Posterior vena cava (tissue), 2 donors: ENCODE measurements around the gene GALNT9. TPM values are rescaled to one million over a fixed set of nuclear protein-coding genes. Genes with fewer than 3 reads are reported as not detected.
A peak's percentile ranks its signal among the peaks of the same experiment; 100 is the strongest.

Experiments used
- DNase-seq: peaks from one replicate; pipeline ENCODE4 v3.0.0-alpha.2; 2020; ENCODE audit warnings: low spot score
- intact Hi-C, 2 donors: fragments of 100-400 bp; cut with DNase I; formaldehyde crosslinking; loops; one replicate each; pipeline versions ENCODE4 v1.14.1 to v1.14.2; 2022 to 2023
- total RNA-seq, 2 donors: library from RNA; stranded (reverse); fragmentation: NEBNext Ultra II Directional; extraction: Animal tissue kit (Norgen Biotek cat#: 25700); gene quantifications; one replicate each; pipeline ENCODE4 v1.2.1, GENCODE V29; 2021
- donor health status: DM: yes; HTN: yes; CAD: no.
- donor health status: DM: yes; HTN: yes; CAD: no.

GALNT9 gene
- total RNA-seq, 2 donors from 2014 or later = not detected

- intact Hi-C loops = no loop called here
- DNase-seq = no peak
Observed at GRCh38 chr12:132333766-132334165, 4.4 kb upstream of the GALNT9 start.

- no peak for DNase-seq
- intact Hi-C loops = no loop called here
Observed at GRCh38 chr12:132333273-132333672, 3.9 kb upstream of the GALNT9 start.

GRCh38 chr12:132330549-132330881 lies 1.1 kb upstream of the GALNT9 start:
- no peak for DNase-seq
- intact Hi-C loops = no loop called here

- intact Hi-C loops = no loop called here
- no peak for DNase-seq
Observed at GRCh38 chr12:132329720-132330548, 545 bp upstream of the GALNT9 start.

DNA sequence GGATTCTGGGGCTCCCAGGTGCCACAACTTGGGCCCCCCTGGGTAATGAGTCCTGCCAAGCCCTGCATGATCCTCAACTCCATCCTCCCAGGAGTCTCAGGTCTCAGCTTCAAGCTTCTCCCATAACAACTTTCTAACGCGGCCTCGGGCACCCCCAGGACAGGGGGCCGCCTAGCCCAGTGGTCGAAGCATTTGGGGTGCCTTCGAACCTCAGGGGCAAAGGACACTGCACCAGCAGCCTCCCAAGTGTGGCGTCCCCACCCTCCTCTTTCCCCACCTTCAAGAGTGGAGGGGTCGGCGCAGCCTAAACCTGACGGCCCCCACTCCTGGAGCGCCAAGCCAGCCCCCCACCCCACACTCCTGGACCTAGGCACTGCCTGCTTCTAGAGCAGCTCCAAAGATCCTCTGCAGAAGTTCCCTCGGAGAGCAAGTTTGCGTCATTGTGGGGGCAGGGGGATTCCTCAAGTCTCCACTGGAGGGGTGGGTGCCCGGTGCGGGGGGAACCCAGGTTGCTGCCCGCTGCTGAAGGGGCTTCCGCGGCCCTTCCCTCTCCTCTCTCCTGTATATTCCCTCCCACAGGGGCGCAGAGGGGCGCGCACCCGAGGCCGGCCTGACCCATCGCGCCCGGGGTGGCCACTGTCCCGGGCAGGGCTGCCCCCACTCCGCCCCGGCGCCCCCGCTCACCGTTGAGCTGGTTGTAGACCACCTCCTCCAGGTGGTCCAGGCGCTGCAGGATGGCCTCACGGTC lies 933 bp downstream of the GALNT9 start:
- DNase-seq = no peak
- intact Hi-C loops = no loop called here

GRCh38 chr12:132327336-132328171 lies 1.8 kb downstream of the GALNT9 start:
- intact Hi-C loops = no loop called here
- DNase-seq = no peak

- intact Hi-C loops = no loop called here
- no peak for DNase-seq
Observed at GRCh38 chr12:132326646-132327045, 2.7 kb downstream of the GALNT9 start.

GRCh38 chr12:132325733-132326130 lies 3.7 kb downstream of the GALNT9 start:
- intact Hi-C loops = no loop called here

DNA sequence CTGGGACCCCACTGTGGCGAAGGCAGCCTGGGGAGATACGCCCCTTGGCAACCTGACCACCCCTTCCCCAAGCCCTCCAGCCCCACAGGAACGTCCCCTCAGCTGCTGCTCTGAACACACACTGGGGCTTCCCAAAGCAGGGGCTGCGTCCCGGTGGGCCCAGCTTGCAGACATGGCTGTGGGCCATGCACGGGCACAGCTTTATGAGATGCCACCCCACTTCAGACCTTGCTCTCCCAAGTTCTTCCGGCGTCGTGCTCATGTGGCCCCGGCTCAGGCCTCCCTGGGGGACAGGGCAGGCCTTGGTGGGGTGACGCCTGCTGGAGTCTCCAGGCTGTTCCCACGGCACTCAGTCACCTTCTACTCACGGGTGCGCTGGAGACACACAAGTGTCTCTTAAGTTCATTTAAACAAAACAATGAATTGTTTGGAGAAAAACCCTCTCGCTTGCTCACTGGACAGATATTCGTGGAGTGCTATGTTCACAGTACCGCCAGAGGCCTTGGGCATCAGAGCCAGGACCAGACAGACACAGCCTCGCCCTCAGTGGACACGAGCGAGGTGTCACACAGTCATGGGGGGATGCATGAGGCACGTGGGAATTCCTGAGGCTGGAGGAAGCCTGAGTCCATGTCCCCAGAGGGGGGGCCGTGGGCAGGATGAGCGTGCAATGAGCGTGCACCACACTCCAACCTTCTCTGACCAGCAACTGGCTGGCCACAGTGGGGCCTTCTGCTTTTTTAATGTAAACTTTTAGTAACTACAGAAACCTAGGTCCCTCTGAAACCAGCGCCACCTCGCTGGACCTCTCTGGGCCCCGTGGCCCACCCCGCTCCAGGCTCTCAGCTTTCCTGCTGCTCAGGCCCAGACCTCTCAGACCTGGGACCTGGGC lies 4.3 kb downstream of the GALNT9 start:
- intact Hi-C loops = no loop called here
- no peak for DNase-seq

More at GRCh38 chr12:132325733-132326130, 3.7 kb downstream of the GALNT9 start:
- DNase-seq = no peak

- DNase-seq = no peak
- intact Hi-C loops = no loop called here
Observed at GRCh38 chr12:132324173-132324572, 5.2 kb downstream of the GALNT9 start.

- no peak for DNase-seq
- intact Hi-C loops = no loop called here
Observed at GRCh38 chr12:132323171-132324010, 6.0 kb downstream of the GALNT9 start.

DNA sequence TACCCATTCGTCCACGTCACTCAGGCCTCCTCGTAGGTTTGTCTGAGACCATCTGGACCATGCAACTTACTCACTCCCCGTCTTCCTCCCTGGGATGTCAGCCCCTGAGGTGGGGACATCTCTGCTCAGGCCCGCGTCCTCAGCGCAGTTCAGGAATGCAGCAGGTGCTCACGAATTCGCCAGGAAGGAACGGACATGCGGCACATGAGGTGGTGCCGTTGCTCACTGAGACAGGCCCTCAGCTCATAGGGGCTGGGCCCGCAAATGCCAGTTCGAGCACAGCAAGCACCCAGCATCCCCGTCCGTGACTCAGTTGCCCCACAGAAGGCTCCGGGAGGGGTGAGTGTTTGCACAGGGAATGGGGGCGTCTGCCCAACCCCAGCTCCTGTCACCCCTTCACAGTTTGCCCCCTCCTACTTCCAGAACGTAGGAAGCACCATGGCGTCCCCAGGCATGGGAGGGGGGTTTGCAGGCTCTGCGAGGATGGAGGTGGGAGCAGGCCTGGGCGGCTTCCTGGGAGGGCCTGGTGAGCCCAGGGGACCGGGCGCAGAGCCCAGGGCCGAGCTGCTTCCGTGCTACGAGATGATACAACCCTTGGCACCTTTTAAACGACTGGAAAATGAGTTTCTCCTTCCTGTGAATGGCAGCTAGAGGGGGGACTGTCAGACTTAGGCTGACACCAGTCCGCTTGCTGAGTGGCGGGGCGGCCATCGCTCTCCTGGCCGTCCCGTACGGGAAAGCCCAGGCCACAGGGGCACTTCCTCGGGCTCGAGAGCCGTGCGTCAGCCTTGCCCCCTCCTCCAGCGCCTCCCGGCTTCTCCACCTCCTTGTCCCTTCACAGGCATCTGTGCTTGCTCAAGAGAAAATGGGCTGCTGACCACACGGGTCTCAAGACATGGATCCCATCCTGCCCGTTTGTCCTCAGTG lies 6.9 kb downstream of the GALNT9 start:
- peak; percentile 70 for DNase-seq
- intact Hi-C loops = no loop called here

- intact Hi-C loops = no loop called here
- peak; percentile 72 for DNase-seq
Observed at GRCh38 chr12:132321321-132322118, 7.9 kb downstream of the GALNT9 start.

DNA sequence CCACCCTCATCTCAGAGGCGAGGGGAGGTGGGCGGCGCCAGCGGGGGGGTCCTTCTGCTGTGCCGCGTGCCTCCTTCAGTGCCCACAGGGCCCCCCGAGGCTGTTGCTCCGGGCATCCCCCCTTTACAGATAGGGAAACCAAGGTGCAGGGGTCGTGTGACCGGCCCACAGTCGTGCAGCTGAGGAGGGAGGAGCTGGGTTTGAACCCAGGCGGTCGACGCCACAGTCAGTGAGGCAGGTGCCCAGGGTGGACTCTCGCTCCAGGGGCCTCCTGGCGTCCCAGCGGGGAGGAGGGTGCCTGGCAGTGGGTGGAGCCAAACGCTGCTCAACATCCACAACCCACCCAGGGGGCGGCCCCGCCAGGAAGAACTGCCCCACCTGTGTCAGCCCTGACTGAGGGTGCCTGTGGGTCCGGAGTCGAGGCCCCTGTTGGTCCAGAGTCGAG lies 8.6 kb downstream of the GALNT9 start:
- intact Hi-C loops = no loop called here
- DNase-seq = peak; percentile 79

DNA sequence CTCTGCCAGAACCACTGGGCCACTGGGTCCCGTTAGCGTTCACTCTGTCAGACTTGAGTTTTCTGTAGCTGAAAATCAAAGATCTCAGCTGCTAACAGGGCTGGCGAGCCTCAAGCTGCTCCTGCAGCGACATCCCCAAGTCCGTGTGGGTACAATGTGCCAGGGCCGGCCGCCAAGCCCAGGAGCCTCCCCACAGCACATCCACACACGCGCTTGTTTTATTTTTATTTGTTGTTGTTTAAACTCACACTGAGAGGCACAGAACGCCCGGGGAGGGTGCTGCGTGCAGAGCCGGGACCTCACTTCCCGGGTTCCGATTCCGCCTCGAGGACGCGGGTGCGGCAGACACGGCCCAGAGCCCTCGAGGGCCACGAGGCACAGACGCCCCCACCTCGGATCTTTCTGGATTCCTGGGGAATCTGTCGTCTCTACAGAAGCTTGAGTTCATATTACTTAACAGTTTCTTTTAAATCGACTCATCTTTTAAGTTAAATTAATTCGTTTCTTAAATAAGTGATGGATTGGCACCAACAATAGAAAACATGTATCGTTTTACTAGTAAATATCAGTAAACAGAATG lies 9.3 kb downstream of the GALNT9 start:
- intact Hi-C loops = no loop called here
- DNase-seq = peak; percentile 56
